Measurements from ENCODE around the gene RNF212B.
"Not testable (repeated sequence)": the region's sequence is repeated elsewhere in the genome, so short reads cannot be mapped to it uniquely, and the experiment has no call there.

The RNF212B gene

DNA sequence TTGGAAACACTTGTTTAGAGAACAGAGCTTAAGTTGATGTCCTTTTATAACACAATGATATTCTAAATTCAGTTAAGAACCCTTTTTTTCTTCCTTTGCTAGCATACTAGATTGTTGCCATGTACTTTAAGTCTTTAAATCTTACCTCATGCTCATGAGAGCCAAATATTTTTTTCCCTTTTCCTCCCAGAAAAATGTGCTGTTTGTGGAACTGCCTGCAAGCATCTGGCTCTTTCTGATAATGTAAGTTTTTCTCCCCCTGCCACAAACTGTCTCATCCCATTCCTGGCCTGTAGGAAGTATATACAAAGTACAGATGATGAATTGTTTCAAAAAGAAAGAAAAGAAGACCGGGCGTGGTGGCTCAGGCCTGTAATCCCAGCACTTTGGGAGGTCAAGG, 5.3 kb downstream of the RNF212B start:
- no peak for DNase-seq

DNA sequence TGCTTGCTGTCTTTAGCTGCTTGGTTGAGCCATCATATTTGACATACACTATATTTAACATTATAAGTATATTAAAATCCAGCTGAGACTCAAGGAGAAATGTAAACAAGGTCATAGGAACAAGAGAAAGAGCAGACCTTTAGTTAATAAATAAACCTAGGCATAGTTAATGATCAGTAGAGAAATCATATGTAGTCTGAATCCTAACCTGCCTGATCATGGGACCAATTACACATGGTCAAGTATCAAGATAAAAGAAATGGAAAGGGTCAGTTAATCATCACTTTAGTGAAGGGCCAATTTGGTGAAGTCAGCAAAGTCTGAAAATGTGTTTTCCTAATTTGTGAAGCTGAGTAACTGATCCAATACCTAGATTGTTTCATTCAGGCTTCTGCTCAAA, 7.5 kb downstream of the RNF212B start:
- DNase-seq = no peak

DNA sequence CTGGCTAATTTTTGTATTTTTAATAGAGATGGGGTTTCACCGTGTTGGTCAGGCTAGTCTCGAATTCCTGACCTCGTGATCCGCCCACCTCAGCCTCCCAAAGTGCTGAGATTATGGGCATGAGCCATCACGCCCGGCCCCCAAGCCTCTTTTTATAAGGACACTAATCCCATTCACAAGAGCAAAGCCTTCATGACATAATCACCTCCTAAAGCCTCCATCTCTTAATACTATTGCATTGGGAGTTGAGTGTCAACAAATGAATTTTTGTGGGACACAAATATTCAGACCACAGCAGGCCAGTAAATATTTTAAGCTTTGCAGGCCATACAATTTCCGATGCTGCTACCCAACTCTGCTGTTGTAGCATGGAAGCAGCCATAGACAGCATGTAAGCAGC, 10.9 kb downstream of the RNF212B start:
- no peak for DNase-seq

DNA sequence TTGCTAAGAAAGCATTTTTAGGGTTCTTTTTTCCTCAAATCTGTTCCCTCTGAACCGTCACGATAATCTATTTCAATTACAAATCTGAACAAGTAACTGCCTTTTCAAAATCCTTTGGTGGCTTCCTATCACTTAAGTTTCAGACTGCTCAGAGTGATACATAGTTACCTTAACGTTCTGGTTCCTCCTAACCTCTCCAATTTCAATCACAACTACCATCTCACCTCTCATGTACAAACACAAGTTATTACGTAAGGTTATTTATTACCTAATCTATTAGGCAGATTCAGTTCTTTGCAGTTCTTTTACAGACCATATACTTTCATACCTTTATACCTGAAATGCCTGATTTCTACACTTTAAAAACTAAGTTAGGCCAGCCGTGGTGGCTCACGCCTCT, 12.1 kb downstream of the RNF212B start:
- DNase-seq = no peak

DNA sequence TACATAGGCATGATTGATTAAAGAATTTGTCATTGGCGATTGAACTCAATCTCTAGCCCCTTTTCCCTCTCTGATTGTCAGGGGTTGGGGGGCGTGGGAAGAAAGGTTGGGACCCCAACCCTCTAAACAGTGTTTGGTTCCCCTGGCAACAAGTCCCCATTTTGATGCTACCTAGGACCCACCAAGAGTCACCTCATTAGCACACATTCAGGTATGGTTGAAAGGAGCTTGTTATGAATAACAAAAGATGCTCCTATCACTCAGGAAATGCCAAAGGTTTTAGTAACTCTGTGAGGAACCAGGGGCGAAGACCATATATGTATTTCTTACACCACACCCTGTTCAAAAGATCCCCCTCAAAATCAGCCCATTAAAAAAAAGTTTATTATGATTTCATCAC, 14.3 kb downstream of the RNF212B start:
- DNase-seq = no peak

DNA sequence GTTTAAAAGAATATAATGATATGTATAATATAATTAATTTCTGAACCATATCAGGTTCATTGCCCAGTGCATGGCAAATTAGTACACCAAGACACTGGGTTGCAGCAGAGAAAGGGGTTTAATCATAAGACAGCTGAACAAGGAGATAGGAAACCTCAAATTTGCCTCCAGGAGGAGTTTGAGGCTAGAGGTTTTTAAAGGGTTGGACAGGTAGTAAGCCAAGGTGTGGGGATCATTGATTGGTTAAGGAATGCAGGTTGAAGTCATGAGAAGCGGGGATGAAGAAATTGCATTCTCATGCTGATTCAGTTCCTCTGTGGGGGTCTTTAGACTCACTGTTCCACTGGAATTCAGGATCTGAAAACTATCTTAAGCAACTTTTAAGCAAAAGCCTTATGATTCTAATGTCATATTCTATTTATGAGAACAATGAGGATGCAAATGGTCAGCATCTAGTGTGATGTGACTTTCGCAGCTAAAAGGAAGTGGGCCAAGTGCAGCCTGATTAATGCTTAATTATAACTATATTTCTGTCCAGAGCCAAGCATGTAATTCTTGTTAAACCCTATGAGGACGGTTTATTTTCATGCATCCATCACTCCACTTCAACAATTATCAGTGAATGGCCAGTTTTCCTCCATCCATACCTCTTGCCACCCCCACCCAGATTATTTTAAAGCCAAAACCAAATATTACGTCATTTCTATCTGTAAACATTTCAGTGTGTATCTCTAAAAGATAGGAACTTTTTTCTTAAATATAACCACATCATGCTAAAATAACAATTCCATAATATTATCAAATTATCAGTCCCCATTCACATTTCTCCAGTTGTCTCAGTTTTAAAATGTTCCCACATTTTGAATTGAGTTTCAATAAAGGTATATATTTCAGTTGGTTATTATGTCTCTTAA, 14.9 kb downstream of the RNF212B start:
- DNase-seq = no peak

DNA sequence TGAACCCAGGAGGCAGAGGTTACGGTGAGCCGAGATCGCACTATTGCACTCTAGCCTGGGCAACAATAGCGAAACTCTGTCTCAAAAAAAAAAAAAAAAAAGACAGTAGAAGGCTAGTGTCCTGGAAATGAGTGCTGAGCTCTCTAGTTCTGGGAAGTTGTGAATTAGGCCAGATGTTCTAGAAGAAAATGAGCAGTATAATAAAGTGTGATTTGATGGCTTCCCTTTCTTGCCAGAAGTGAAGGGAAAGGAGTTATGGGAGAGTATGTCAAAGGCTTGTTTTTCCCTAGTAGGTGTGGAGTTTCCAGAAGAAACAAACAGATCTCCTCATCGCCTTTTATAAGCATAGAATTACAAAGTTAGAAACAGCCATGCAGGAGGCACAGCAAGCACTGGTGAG, 20.5 kb downstream of the RNF212B start:
- no peak for DNase-seq

DNA sequence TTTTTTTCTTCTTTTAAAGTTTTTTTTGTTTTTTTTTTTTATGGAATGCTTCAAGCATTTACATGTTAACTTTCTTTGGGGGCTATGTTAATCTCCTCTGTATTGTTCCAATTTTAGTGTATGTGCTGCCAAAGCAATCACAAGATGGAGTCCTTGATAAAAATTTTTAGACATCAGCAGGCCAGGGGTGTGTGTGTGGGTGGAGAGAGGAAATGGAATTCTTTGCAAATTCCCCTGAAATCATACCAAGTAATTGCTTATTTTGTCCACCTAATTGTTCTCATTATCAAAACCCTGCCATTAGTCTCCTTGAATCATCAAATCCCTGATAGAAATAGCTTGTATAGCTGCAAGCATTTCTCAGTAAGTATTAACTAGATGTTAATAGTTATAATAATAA, 21.7 kb downstream of the RNF212B start:
- no peak for DNase-seq

DNA sequence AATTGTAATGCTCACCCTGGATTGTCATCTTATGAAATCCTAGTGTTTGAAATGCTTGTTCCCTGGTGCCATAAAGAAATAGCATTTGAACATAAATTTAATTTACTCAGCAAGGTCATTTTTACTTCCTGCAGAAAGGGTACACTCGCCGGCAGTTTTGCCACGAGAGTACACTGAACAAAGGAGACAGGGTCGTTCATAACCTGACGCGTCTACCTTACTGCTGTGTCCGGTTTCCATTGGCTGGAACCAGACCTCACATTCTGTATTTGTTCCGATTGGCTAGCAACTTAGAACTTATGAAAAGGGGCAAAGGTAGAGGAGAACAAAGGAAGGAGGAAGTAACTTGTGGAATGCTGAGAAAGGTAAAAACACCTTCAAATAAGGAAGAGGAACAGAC, 23.1 kb downstream of the RNF212B start:
- not testable (repeated sequence) for DNase-seq

DNA sequence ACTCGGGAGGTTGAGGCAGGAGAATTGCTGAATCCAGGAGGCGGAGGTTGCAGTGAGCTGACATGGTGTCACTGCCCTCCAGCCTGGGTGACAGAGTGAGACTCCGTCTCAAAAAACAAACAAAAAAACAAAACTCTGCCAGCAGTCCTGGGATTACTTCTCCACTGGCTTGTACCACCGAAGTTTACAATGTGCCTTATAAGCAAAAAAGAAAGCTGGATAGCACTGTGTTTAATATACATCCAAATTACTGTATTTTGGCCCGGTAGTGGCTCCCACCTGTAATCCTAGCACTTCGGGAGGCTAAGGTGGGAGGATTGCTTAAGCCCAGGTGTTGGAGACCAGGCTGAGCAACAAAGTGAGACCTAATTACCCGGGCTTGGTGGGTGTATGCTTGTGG, 31.5 kb downstream of the RNF212B start:
- DNase-seq = no peak

DNA sequence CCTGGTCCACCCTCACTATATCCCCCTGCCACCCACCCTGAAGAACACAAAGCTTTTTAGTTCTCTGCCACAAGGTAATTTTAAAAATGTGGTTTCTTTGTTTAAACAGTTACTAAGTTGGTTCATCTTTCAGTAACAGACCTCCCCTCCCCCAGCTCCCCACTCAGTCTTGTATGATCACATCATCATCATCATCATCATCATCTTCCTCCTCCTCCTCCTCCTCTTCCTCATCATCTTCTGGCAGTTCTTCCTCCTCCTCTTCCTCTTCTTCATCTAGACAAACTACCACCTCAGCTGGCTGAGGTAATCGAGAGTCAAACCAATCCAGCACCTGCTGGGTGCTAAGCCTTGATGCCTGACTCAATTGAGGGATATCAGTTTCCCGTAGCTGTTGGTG, 37.7 kb downstream of the RNF212B start:
- no peak for DNase-seq

DNA sequence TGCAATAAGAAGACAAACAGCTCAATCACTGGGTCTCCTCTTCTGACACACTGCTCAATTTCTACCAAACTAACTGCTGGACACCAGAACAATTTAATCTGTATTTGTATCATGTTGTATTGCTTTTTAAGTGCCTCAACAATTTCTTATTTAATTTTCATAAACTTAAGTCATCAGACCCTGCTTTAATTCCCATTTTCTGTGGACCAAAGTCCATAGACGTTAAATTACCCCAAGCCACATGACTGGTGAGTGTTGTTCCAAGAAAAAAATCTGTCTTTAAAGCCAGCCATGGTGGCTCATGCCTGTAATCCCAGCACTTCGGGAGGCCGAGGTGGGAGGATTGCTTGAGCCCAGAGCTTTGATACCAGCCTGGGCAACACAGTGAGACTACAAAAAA, 39.5 kb downstream of the RNF212B start:
- DNase-seq = no peak

DNA sequence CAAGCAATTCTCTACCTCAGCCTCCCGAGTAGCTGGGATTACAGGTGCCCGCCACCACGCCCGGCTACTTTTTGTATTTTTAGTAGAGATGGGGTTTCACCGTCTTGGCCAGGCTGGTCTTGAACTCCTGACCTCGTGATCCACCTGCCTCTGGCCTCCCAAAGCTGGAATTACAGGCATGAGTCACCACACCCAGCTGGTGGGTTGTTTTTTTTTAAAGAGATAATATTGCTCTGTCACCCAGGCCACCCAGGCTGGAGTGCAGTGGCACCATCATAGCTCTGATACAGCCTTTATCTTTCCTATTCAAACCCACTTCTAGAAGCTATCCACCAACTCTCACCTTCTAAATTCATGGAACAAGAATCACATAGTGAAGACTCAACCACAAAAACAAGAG, 40.2 kb downstream of the RNF212B start:
- not testable (repeated sequence) for DNase-seq

DNA sequence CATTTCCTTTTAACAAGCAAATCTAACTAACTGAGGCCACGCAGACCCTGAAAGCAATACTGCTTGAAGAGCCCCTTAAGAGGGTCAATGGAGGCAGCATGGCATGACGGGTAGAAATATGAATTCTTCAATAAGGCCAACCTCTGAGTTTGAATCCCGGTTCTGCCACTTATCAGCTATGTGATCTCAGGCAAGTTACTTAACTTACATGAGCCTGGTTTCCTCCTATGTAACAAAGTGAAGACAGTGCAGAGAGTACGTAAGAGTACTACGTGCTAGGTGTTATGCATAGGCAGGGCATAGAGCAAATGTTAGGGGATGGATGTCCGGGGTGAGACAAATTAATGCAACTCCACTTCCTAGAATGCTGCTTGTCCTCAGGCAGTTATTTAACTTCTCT, 43.5 kb downstream of the RNF212B start:
- DNase-seq = no peak

DNA sequence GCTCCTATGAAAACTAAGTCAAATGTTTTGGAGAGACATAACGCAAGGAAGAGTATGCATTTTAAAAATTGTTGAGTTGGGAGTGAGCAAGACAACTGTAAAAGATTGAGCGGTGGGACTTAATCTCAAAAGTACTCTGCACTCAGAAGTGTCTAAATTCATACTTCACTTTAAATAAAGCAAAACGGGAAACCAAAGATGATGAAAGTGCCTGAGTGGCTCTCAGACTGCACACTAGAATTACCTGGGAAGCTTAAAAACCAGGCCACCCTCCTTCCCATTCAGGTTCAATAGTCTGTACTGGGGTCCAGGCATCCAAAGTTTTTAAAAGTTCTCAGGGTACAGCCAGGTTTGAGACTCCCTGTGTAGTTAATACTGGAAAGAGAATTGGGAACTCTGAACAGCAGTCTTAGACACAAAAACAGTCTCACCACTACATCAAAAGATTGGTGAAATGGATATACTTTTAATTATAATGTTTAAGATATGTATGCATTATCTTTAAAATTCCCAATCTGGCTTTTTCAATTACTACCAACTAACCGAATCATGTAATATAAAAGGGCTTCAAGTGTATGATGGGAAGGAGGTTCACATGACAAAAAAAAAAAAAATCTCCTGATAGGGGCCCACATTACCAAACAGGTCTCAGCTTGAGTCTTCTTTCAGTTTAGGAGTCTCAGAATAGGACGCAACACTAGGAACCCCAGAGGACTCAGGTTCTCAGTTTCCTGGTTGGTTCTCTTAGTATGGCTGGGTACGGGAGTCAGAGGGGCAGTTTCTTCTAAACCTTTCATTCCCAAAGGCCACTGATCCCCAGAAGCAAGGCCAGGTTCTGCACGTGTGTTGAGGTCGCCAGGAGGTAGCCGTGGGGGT, 47.2 kb downstream of the RNF212B start:
- DNase-seq = no peak

DNA sequence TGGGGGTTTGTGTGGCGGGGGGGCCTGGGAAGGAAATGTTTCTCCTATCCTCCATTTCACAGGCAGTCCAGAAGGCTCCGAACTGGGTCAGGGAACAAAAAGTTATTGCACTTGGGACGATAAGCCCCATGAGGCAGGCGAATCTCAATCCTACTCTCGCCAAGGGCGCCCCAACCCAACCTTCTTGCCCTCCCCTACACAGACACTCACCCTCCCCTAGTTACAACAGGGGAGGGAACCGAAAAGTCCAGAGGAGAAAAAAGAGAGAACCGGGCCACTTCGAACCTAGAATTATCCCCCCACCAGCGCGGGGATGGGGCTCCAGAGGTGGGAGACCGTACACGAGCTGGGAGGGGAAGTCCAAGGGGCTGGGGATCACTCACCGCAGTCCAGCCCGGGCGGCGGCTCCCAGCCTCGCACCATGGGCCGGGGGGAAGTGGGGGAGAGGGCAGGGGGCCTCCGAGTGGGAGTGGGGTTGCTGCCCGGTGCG, 47.8 kb downstream of the RNF212B start:
- no peak for DNase-seq

DNA sequence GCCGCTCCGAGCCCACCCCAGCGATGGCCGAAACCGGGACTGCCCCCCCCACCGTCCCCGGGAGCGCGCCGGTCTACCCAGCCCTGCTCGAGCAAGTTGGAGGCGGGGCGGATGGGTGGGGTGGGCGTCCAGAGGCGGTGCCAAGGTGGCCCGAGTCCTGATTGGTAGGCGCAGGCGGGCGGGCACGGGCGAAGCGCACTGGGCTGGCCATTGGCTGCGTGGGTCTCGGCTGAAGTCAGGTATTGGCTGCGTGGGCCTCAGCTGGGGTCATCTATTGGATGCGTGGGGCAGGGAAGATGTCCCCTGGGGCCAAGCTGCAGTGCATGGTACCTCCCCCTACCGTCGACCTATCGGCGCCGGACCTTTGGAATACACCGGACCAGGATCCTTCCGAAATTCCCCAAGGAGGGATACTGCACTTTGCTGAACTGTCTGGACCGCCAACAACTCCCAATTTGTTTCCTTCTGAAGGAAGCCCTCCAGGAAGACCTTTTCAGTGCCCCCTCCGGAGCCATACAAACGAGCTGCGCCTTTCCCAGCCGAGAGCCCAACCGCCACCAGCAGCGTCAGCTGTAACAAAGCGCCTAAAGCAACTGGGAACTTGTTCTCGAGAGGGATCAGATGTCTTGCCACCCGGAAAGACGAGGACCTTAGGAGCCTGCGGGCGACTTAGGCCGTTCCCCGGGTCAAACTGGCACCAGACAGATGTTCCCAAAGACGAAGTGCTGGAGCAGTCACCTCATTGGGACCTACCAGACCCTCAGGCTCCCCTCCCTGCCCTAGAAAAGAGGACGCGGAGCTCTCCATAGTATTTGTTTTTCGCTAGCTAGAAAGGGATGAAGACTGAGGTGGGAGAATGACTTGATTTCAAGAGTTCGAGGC, 48.5 kb downstream of the RNF212B start, which contains the start of gene HOMEZ:
TSS of gene HOMEZ (minus strand) at position 113 of the 882 bp plus-strand sequence. CDS start 180 bp downstream, outside the sequence.
- peak; percentile 98 for DNase-seq

DNA sequence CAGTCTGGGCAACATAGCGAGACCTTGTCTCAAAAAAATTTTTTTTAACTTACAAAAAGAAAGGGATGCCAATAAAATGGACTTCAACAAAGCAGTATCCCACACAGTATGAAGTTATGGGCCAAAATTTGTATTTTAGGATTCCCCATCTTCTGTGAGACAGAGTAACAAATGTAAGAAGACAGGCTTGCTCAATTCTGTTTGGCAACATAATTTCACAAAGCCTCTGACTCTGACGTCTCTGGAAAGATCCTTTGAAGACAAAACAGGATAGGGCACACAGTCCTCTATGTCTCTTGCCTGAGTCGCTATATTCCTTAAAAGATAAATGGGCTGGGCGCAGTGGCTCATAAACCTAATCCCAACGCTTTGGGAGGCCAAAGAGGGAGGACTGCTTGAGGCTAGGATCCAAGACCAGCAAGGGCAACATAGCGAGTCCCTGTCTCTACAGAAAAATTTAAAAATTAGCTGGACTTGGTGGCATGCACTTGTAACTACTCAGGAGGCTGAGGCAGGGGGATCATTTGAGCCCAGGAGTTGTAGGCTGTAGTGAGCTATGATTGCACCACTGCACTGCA, 49.3 kb downstream of the RNF212B start:
- no peak for DNase-seq

DNA sequence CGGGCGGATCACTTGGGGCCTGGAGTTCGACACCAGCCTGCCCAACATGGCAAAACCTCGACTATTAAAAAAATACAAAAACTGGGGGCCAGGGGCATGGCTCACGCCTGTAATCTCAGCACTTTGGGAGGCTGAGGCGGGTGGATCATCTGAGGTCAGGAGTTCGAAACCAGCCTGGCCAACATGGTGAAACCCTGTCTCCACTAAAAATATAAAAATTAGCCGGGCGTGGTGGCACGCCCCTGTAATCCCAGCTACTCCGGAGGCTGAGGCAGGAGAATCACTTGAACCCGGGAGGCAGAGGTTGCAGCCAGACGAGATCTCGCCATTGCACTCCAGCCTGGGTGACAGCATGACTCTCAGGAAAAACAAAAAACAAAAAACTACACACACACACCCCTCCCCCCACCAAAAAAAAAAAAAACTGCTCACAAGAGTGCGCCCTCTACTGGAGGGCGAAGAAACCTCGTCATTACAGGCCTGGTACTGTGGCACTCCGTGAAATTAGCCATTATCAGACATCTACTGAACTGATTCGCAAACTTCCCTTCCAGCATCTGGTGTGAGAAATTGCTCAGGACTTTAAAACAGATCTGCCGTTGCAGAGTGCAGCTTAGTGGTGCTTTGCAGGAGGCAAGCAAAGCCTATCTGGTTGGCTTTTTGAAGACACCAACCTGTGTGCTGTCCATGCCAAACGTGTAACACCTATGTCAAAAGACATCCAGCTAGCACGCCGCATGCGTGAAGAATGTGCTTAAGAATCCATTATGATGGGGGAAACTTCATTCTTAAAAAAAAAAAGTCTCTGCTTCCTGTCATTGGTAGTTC, 57.2 kb downstream of the RNF212B start:
- peak; percentile 72 for DNase-seq

DNA sequence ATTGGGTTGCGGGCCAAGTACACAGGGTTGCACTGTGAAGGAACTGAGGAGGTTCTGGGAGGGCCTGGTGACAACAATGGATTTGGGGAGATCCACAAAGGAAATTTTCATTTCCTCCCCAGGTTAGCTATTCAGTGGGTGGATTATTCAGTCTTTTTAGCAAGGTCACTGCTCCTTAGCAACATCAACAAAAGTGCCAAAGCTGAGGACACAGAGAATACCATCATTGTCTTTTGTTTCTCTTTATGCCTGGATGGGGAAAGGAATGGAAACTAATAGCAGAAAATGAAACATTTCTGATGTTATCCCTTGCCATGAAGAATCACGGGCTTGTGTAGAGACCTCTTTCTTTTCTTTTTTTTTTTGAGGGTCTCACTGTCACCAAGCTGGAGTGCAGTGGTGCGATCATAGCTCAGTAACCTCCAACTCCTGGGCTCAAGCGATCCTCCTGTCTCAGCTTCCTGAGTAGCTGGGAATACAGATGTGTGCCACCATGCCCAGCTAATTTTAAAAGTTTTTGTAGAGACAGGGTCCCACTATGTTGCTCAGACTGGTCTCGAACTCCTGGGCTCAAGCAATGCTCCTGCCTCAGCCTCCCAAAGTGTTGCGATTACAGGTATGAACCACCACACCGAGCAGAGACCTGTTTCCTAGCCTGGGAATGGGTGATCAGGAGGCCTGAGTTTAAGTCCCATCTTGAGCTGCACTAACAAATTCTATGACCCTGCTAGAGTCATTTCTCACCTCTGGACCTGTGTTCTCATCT, 58.5 kb downstream of the RNF212B start:
- no peak for DNase-seq

Data from CD4-positive, alpha-beta T cell treated with Interleukin-6 for 4 hours (primary cell).